ENCODE data around the gene ARID1B. TPM values are rescaled to one million over a fixed set of nuclear protein-coding genes. Genes with fewer than 3 reads are reported as not detected.

ARID1B gene
- total RNA-seq, 1 donor from 2014 or later = 47.3 TPM

DNA sequence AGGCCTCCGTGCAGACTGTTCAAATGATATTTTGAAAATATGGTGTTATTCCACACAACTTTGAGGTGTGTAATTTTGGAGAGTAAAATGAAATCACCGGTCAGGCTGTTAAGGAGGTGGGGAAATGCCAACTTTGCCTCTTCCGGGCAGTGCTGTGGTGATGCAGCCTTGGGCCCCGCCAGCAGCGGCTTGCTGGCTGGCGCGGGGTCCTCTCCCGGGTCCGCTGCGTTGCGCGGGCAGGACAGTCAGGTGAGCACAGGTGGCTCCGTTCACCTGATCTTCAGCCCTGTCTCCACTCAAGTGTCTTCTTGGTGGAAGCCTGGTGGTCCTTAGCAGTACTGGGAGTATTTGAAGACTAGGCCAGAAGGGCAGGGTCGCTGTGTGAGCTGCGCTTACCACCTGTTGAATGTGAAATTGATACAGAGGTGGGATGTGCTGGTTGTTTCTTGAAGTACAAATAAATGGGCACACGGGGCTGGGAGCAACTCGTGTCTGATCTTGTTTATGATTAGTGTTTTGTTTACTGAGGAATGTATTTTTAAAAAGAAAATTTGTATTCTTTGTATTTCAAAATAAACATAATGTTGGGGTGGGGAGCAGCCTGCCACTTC lies 184.2 kb downstream of the ARID1B start:
- no peak for DNase-seq (ENCODE audit: low read depth)
- no peak overlapping the region for H3K4me3 ChIP-seq (ENCODE audit: low read depth, low read length)
- TF ChIP-seq, protein P1, sequence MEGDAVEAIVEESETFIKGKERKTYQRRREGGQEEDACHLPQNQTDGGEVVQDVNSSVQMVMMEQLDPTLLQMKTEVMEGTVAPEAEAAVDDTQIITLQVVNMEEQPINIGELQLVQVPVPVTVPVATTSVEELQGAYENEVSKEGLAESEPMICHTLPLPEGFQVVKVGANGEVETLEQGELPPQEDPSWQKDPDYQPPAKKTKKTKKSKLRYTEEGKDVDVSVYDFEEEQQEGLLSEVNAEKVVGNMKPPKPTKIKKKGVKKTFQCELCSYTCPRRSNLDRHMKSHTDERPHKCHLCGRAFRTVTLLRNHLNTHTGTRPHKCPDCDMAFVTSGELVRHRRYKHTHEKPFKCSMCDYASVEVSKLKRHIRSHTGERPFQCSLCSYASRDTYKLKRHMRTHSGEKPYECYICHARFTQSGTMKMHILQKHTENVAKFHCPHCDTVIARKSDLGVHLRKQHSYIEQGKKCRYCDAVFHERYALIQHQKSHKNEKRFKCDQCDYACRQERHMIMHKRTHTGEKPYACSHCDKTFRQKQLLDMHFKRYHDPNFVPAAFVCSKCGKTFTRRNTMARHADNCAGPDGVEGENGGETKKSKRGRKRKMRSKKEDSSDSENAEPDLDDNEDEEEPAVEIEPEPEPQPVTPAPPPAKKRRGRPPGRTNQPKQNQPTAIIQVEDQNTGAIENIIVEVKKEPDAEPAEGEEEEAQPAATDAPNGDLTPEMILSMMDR (IDR thresholded peaks at IDR 0.05; ENCODE audit: insufficient read depth, low read length, poor library complexity, severe bottlenecking) = no peak
- H3K27me3 ChIP-seq (ENCODE audit: control insufficient read depth, insufficient read depth, low read length) = no peaks in the 10 kb centered on the region
- H3K36me3 ChIP-seq (ENCODE audit: control insufficient read depth, insufficient read depth, low read length) = no peaks in the 10 kb centered on the region

DNA sequence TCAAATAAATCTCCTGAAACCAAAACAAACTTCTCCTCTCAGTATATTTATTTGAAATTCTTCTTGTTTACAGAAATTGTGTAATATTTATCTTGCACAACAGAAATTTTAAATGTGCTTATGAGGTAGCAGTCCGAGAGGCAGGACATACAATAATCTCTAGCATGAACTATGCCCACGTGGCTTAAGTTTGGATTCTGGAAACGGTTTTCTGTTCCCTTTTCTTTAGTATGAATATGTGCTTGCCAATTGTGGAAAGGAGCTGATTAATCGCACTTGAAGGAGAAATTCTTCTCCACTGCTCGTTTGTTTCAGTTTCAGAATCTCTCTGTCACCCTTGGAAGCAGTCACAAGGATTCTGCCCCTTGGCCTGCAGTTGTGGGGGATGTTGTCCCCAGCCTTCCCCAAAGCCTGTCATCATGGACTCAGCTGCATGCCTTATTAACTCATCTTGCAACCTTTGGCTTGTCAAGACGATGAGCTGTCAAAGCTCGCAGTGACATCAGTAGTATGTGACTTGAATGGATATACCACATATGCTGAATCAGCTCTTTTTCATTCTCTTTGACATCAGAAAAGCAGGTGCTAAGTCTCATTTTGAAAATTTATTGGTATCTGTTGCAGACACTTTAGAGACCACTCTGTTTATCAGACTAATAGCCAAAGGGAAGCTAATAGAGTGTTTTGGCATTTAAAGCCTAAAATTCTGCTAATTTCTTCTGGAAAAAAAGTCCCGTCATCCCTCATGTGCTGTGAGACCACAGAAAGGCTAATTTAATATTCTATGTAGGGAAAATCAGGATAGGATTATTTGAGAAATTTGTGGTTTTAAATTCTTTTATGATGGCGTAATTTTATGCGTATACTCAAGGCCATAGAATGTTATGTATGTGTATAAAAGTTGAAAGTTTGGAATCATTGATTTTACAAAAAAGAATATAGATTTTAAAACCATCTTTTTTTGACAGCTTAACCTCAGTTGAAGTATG lies 186.8 kb downstream of the ARID1B start:
- DNase-seq (ENCODE audit: low read depth) = no peak
- no peaks in the 10 kb centered on the region for H3K27me3 ChIP-seq (ENCODE audit: control insufficient read depth, insufficient read depth, low read length)
- TF ChIP-seq, protein P1 (IDR thresholded peaks at IDR 0.05; ENCODE audit: insufficient read depth, low read length, poor library complexity, severe bottlenecking) = no peak
- H3K36me3 ChIP-seq (ENCODE audit: control insufficient read depth, insufficient read depth, low read length) = no peaks in the 10 kb centered on the region
- no peak overlapping the region for H3K4me3 ChIP-seq (ENCODE audit: low read depth, low read length)

GRCh38 chr6:156967852-156968251 lies 190.7 kb downstream of the ARID1B start:
- TF ChIP-seq, protein P1 (IDR thresholded peaks at IDR 0.05; ENCODE audit: insufficient read depth, low read length, poor library complexity, severe bottlenecking) = no peak
- Histone ChIP-seq H3K4me3 (ENCODE audit: low read depth, low read length) (no peak overlapping the region), H3K27me3 (ENCODE audit: control insufficient read depth, insufficient read depth, low read length) (no peaks in the 10 kb centered on the region), H3K36me3 (ENCODE audit: control insufficient read depth, insufficient read depth, low read length) (no peaks in the 10 kb centered on the region)
- no peak for DNase-seq (ENCODE audit: low read depth)

GRCh38 chr6:156969233-156969632 lies 192.1 kb downstream of the ARID1B start:
- Histone ChIP-seq H3K27me3 (ENCODE audit: control insufficient read depth, insufficient read depth, low read length) (no peaks in the 10 kb centered on the region), H3K4me3 (ENCODE audit: low read depth, low read length) (no peak overlapping the region), H3K36me3 (ENCODE audit: control insufficient read depth, insufficient read depth, low read length) (no peaks in the 10 kb centered on the region)
- DNase-seq (ENCODE audit: low read depth) = no peak
- TF ChIP-seq, protein P1 (IDR thresholded peaks at IDR 0.05; ENCODE audit: insufficient read depth, low read length, poor library complexity, severe bottlenecking) = no peak

DNA sequence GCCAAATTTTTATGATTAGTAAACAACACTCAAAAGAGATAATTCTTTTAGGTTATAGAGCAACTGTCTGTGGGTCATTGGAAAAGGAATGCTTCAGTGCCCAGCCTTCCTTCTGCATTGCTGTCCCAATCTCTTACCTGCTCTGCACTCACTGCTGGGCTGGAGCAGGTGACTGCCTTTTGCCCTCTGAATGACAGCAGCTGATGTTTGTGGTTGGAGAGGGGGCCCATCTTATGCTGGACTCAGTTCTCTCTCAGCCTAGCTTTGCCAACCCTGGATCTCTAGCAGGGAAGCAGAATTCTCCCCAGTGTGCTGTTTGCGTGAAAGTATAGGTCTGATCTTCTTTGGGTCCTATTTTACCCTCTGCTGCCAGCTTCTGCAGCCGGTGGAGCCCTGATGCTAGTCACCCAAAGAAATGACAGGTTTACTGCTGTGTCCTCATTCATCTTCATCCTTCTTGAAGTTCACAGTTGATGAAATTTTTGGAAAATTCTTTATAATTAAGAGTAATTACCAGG lies 193.5 kb downstream of the ARID1B start:
- Histone ChIP-seq H3K36me3 (ENCODE audit: control insufficient read depth, insufficient read depth, low read length) (no peaks in the 10 kb centered on the region), H3K4me3 (ENCODE audit: low read depth, low read length) (no peak overlapping the region), H3K27me3 (ENCODE audit: control insufficient read depth, insufficient read depth, low read length) (no peaks in the 10 kb centered on the region)
- TF ChIP-seq, protein P1 (IDR thresholded peaks at IDR 0.05; ENCODE audit: insufficient read depth, low read length, poor library complexity, severe bottlenecking) = no peak
- no peak for DNase-seq (ENCODE audit: low read depth)
